Bronchial epithelial cell (primary cell): ENCODE results near the gene LSM6. TPM values are rescaled to one million over a fixed set of nuclear protein-coding genes. Genes with fewer than 3 reads are reported as not detected.

Source experiments
- DNase-seq: peaks from one replicate; pipeline ENCODE4 v3.0.0-alpha.2; 2010; ENCODE audit warnings: low read depth
- FAIRE-seq: peaks from 2 replicates; lab custom pipeline; 2011; peaks lifted over from hg19 to GRCh38; lab: Jason Lieb, UNC
- H3K27me3 ChIP-seq: 2 replicates; pipeline ENCODE4 v1.5.1; 2011; ENCODE audit warnings: low read length; ENCODE audit not compliant: control insufficient read depth, insufficient read depth
- H3K36me3 ChIP-seq: 2 replicates; pipeline ENCODE4 v1.5.1; 2011; ENCODE audit warnings: low read length; ENCODE audit not compliant: control insufficient read depth, insufficient read depth
- H3K4me3 ChIP-seq: 2 replicates; pipeline ENCODE4 v1.5.1; 2011; ENCODE audit warnings: mild to moderate bottlenecking, low read depth, low read length, control low read depth
- CTCF ChIP-seq: IDR thresholded peaks from 2 replicates; pipeline ENCODE4 v1.5.1; 2011; ENCODE audit warnings: mild to moderate bottlenecking, moderate library complexity, low read length, control low read depth, inconsistent platforms; ENCODE audit not compliant: insufficient read depth, severe bottlenecking
- total RNA-seq: library from RNA; depleted of rRNA; stranded (reverse); fragments of >200 nt; gene quantifications from 2 replicates; pipeline ENCODE4 v1.2.1, GENCODE V29; 2014

Gene LSM6
- total RNA-seq, 1 donor from 2014 or later: 26.3 TPM

- TF ChIP-seq CTCF: no peak
- H3K27me3 ChIP-seq: peaks cover 4% of the 10 kb centered on the region
Observed at GRCh38 chr4:146229406-146229805, 53.9 kb downstream of the LSM6 start.

GRCh38 chr4:146232131-146232722 lies 56.7 kb downstream of the LSM6 start:
- peaks cover 6% of the 10 kb centered on the region for H3K27me3 ChIP-seq
- DNase-seq (peak; percentile 84), FAIRE-seq (no peak)
- no peaks in the 10 kb centered on the region for H3K36me3 ChIP-seq
- no peak overlapping the region for H3K4me3 ChIP-seq
- no peak for TF ChIP-seq CTCF

More at GRCh38 chr4:146229406-146229805, 53.9 kb downstream of the LSM6 start:
- Histone ChIP-seq H3K4me3 (no peak overlapping the region), H3K36me3 (no peaks in the 10 kb centered on the region)
- DNase-seq (no peak), FAIRE-seq (no peak)

- H3K4me3 ChIP-seq: no peak overlapping the region
- no peak for FAIRE-seq
- no peaks in the 10 kb centered on the region for H3K36me3 ChIP-seq
- peaks cover 2% of the 10 kb centered on the region for H3K27me3 ChIP-seq
- DNase-seq: no peak
- TF ChIP-seq CTCF: no peak
Observed at GRCh38 chr4:146235654-146236177, 60.2 kb downstream of the LSM6 start.

GRCh38 chr4:146236216-146236615 lies 60.7 kb downstream of the LSM6 start:
- H3K36me3 ChIP-seq: no peaks in the 10 kb centered on the region
- no peak overlapping the region for H3K4me3 ChIP-seq
- no peak for DNase-seq
- H3K27me3 ChIP-seq: peaks cover 2% of the 10 kb centered on the region
- FAIRE-seq: no peak
- TF ChIP-seq CTCF: no peak

GRCh38 chr4:146237092-146237491 lies 61.6 kb downstream of the LSM6 start:
- FAIRE-seq: no peak
- TF ChIP-seq CTCF: no peak

GRCh38 chr4:146238107-146238506 lies 62.6 kb downstream of the LSM6 start:
- Histone ChIP-seq H3K36me3 (no peaks in the 10 kb centered on the region), H3K4me3 (no peak overlapping the region), H3K27me3 (peaks cover 2% of the 10 kb centered on the region)
- DNase-seq: no peak
- no peak for FAIRE-seq
- TF ChIP-seq CTCF: no peak

More at GRCh38 chr4:146237092-146237491, 61.6 kb downstream of the LSM6 start:
- no peak for DNase-seq
- H3K4me3 ChIP-seq: no peak overlapping the region
- H3K27me3 ChIP-seq: peaks cover 2% of the 10 kb centered on the region
- no peaks in the 10 kb centered on the region for H3K36me3 ChIP-seq
